OCI-LY7 (cell line): Measurements from ENCODE around the gene CCDC77. TPM values are rescaled to one million over a fixed set of nuclear protein-coding genes. Genes with fewer than 3 reads are reported as not detected.

Experiments used
- Bru-seq: library from RNA; stranded (reverse); fragments of 400-500 nt; gene quantifications from one replicate; lab custom pipeline; 2021; lab: Mats Ljungman, UMichigan
- BruChase-seq, 2 experiments: library from RNA; stranded (reverse); fragments of 400-500 nt; gene quantifications; one replicate each; lab custom pipeline; 2021; lab: Mats Ljungman, UMichigan
- BruUV-seq: library from RNA; stranded (reverse); fragments of 400-500 nt; replicated peaks from 2 replicates; lab custom pipeline; 2021; lab: Mats Ljungman, UMichigan
- CTCF ChIA-PET: fragments of 300-600 bp; sonication (Branson Sonifier 250); formaldehyde crosslinking; loops from one replicate; lab custom pipeline; 2022; ENCODE audit warnings: antibody characterized with exemption; ENCODE audit not compliant: unreplicated experiment; lab: Charles Lee
- POLR2A ChIA-PET: fragments of 300-600 bp; sonication (Branson Sonifier 250); formaldehyde crosslinking; loops from one replicate; lab custom pipeline; 2022; ENCODE audit warnings: antibody characterized with exemption; lab: Charles Lee
- DNase-seq: peaks from one replicate; pipeline ENCODE4 v3.0.0-alpha.2; 2015; ENCODE audit warnings: low spot score
- H2AFZ ChIP-seq: fragments of 200-600 bp; sonication (generic), shearing (Covaris generic); 2 replicates; pipeline ENCODE4 v1.6.1; 2014; ENCODE audit warnings: mild to moderate bottlenecking, antibody characterized with exemption, low read length, moderate library complexity
- H3K27ac ChIP-seq: fragments of 200-600 bp; sonication (generic); 2 replicates; pipeline ENCODE4 v1.5.1; 2014; ENCODE audit warnings: mixed run types, low read depth, mild to moderate bottlenecking, moderate library complexity, low read length, inconsistent platforms; ENCODE audit not compliant: poor library complexity, severe bottlenecking
- H3K36me3 ChIP-seq: fragments of 200-600 bp; sonication (generic); 2 replicates; pipeline ENCODE4 v1.6.1; 2014; ENCODE audit warnings: mild to moderate bottlenecking, antibody characterized with exemption, low read length, moderate library complexity, mixed read lengths; ENCODE audit not compliant: insufficient read depth
- H3K4me1 ChIP-seq: fragments of 200-600 bp; sonication (generic); 2 replicates; pipeline ENCODE4 v1.5.1; 2014; ENCODE audit warnings: mild to moderate bottlenecking, low read length; ENCODE audit not compliant: insufficient read depth, poor library complexity, severe bottlenecking
- H3K4me2 ChIP-seq: fragments of 200-600 bp; sonication (generic); 2 replicates; pipeline ENCODE4 v1.6.1; 2014; ENCODE audit warnings: mild to moderate bottlenecking, low read length
- H3K4me3 ChIP-seq: fragments of 200-600 bp; sonication (generic); 2 replicates; pipeline ENCODE4 v1.5.1; 2014; ENCODE audit warnings: mild to moderate bottlenecking, low read depth, low read length; ENCODE audit not compliant: poor library complexity, severe bottlenecking
- H3K79me2 ChIP-seq: fragments of 200-600 bp; sonication (generic); 2 replicates; pipeline ENCODE4 v1.6.1; 2016; ENCODE audit warnings: low read depth, mild to moderate bottlenecking, low read length, moderate library complexity, mixed read lengths; ENCODE audit not compliant: insufficient read depth
- H3K9me2 ChIP-seq: fragments of 200-600 bp; sonication (generic); 2 replicates; pipeline ENCODE4 v1.6.1; 2016; ENCODE audit warnings: mild to moderate bottlenecking, low read length, mixed read lengths; ENCODE audit not compliant: insufficient read depth
- H3K9me3 ChIP-seq: fragments of 200-600 bp; sonication (generic); 2 replicates; pipeline ENCODE4 v1.6.1; 2014; ENCODE audit warnings: mild to moderate bottlenecking, mixed run types, low read length, mixed read lengths
- H4K20me1 ChIP-seq: fragments of 200-600 bp; sonication (generic); 2 replicates; pipeline ENCODE4 v1.6.1; 2014; ENCODE audit warnings: mild to moderate bottlenecking, antibody characterized with exemption, low read length, moderate library complexity, mixed read lengths; ENCODE audit not compliant: insufficient read depth
- CTCF ChIP-seq: fragments of 200-600 bp; sonication (generic); conservative IDR thresholded peaks from 2 replicates; pipeline ENCODE4 v1.5.1; 2014; ENCODE audit warnings: mild to moderate bottlenecking, antibody characterized with exemption, low read length, moderate library complexity, mixed read lengths
- EZH2phosphoT487 ChIP-seq: fragments of 200-600 bp; sonication (generic); IDR thresholded peaks from 2 replicates; pipeline ENCODE4 v1.6.1; 2018; ENCODE audit warnings: low read depth, borderline replicate concordance, mild to moderate bottlenecking, mixed run types, antibody characterized with exemption, low read length, moderate library complexity, mixed read lengths
- intact Hi-C: fragments of 100-400 bp; cut with micrococcal nuclease; formaldehyde crosslinking; loops from one replicate; pipeline ENCODE4 v1.10.0; 2022; ENCODE audit not compliant: unreplicated experiment
- long read RNA-seq: library from polyadenylated mRNA; stranded (forward); transcript quantifications from one replicate; pipeline ENCODE4 v2.0.0, GENCODE V29; 2022
- total RNA-seq, 2 experiments: library from RNA; depleted of rRNA in 1 of 2; stranded (reverse); fragments of >200 nt in 1 of 2; shearing (Covaris generic) in 1 of 2; gene quantifications; 2 replicates each; pipeline ENCODE4 v1.2.3, GENCODE V29; 2014 to 2022

CCDC77 gene
- total RNA-seq (2014; rRNA removed; shearing (Covaris generic)) (21.2 and 22.5 TPM in 2 replicates), total RNA-seq (2022) (22.2 and 30.7 TPM in 2 replicates), Bru-seq, nascent RNA (percentile 63 among the genes with signal in this experiment), BruChase-seq, experiment 1, labeled RNA remaining after a 6-hour chase (percentile 64 among the genes with signal in this experiment), BruChase-seq, experiment 2, labeled RNA remaining after a 2-hour chase (percentile 63 among the genes with signal in this experiment)
- long read RNA-seq, transcript CCDC77-201 (13 exons, 2,371 nt), result minor isoform, 13 of 48 reads
- long read RNA-seq, transcript CCDC77-202 (12 exons, 2,253 nt), result major isoform, 18 of 48 reads
- long read RNA-seq, partial matches to known transcripts, result 5 of 48 reads
- long read RNA-seq, other reads (novel, unspliced or antisense), result 10 of 48 reads

- Histone ChIP-seq H3K36me3 (no peaks in the 10 kb centered on the region), H3K79me2 (peaks cover 20% of the 10 kb centered on the region; the same call in 1 of the 2 replicates), H3K4me3 (peak within 1 kb of the TSS; percentile 95), H3K4me2 (peak within 1 kb of the TSS; percentile 84), H3K9me2 (no peaks in the 10 kb centered on the region), H3K27ac (peak within 1 kb of the TSS; percentile 56), H2AFZ (peak within 1 kb of the TSS; percentile 95), H3K4me1 (peaks cover 14% of the 10 kb centered on the region), H3K9me3 (no peaks in the 10 kb centered on the region), H4K20me1 (no peaks in the 10 kb centered on the region)
- no TSS peak for BruUV-seq
- ChIA-PET POLR2A (interaction anchor here (0.6 to 1.8 kb wide), 8 partner anchors 10 to 349 kb away, joined by 3 to 43 read pairs (median 3); partner anchors contain the start of gene KDM5A), CTCF (interaction anchor here (0.7 to 1.2 kb wide), 4 partner anchors 10 to 153 kb away, joined by 3 to 4 read pairs (median 3); no protein-coding TSS in a partner anchor)
- intact Hi-C loops, result loop anchor here (1.0 kb wide), 1 partner anchor 12 kb away; the partner anchor contains the start of gene KDM5A
- peak; percentile 96 for DNase-seq
- no peak for TF ChIP-seq EZH2phosphoT487
- peak; percentile 39 for TF ChIP-seq CTCF
Observed at GRCh38 chr12:401235-402028, at the start of gene CCDC77. TSS of gene CCDC77 (plus strand) at chr12:401644. CDS start at chr12:409384, 7,740 bp downstream.

- no peak overlapping the region for H3K27ac ChIP-seq
- no peaks in the 10 kb centered on the region for H3K79me2 ChIP-seq
- peaks cover 94% of the 10 kb centered on the region for H3K36me3 ChIP-seq
- no peak overlapping the region for H3K4me3 ChIP-seq
- ChIA-PET CTCF (no interaction called here), POLR2A (interaction anchor here (0.6 kb wide), 1 partner anchor 73 kb away, joined by 5 read pairs; no protein-coding TSS in a partner anchor)
- H3K9me2 ChIP-seq, result no peaks in the 10 kb centered on the region
- BruUV-seq, result no TSS peak
- no peak for DNase-seq
- intact Hi-C loops, result no loop called here
- no peak overlapping the region for H3K4me2 ChIP-seq
- H3K9me3 ChIP-seq, result no peaks in the 10 kb centered on the region
- no peaks in the 10 kb centered on the region for H3K4me1 ChIP-seq
- H2AFZ ChIP-seq, result no peak overlapping the region
- no peak for TF ChIP-seq CTCF
- no peak for TF ChIP-seq EZH2phosphoT487
- H4K20me1 ChIP-seq, result no peaks in the 10 kb centered on the region
Observed at GRCh38 chr12:356276-356988, 45.0 kb upstream of the CCDC77 start.
